ENCODE data around the gene NAA15. TPM values are rescaled to one million over a fixed set of nuclear protein-coding genes. Genes with fewer than 3 reads are reported as not detected.
"Not testable (repeated sequence)": the region's sequence is repeated elsewhere in the genome, so short reads cannot be mapped to it uniquely, and the experiment has no call there.

Gene NAA15
- total RNA-seq (2014; rRNA removed; shearing (Covaris generic)): 56.6 and 57.2 TPM in 2 replicates

DNA sequence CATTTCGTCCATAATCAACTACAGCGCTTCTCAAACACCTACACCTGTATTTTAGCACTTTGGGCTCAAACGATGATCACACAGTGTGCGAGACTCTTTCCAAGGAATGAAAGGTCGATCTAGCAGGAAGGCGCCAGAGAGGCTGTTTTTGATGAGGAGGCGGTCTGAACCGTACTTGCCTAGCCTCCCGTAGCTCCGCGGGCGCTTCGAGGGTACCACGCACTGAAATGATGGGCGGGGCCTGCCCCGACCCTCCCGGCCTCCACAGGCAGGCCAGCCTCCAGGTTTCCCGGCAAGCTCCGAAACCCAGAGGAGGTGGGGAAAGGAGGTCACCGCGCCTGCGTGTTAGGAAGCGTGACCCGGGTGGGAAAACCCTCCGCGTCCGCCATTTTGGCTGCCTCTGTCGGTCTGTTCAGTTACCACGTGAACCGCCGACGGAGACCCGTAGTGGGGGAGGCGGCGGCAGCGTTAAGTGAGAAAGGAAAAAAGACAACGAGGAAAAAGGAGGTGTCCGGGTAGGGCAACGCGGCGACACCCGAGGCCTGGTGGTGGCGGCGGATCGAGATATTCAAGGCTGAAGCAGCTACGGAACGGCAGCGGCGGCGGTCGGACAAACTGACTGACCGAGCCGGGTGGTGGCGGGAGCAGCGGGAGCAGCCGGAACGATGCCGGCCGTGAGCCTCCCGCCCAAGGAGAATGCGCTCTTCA lies at the start of gene NAA15:
Gene NAA15 (plus strand): TSS at position 393 of the 708 bp plus-strand sequence. CDS start 273 bp downstream, at position 666.
- peak; percentile 92 for DNase-seq (ENCODE audit: low spot score)

DNA sequence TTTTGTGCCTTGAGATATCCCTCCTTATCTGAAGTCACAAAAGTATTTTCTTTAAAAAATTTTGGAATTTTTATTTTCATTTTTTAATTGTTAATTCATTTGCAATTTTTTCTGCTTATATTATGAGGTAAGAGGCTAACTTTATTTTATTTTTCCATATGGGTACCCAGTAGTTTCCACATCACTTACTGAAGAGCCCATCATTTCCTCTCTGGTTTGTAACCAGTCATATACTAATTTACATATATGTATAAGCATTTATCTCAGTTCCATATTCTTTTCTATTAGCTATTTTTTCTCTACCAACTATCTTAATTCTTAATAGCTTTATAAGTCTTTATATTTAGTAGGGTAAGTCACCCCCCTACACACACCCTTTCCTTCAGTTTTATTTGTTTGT lies 48.3 kb upstream of the NAA15 start:
- DNase-seq (ENCODE audit: low spot score): no peak

DNA sequence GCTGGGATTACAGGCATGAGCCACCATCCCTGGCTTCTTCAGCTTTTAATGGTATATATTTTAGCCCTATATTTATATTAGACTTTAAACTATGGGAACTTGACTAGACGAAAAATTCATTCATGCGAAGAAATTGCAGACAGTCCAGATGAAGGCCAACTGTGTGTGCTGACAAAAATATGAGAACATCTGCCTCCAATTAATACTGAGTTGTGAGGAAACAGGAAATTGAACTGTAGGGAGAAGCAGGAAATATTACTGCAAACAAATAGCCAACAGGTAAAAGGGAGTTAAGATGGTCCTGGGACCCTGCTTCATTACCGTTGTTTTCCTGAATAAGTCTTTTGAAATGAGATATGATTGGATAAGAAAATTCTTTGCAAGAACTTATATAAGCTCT lies 47.6 kb upstream of the NAA15 start:
- no peak for DNase-seq (ENCODE audit: low spot score)

DNA sequence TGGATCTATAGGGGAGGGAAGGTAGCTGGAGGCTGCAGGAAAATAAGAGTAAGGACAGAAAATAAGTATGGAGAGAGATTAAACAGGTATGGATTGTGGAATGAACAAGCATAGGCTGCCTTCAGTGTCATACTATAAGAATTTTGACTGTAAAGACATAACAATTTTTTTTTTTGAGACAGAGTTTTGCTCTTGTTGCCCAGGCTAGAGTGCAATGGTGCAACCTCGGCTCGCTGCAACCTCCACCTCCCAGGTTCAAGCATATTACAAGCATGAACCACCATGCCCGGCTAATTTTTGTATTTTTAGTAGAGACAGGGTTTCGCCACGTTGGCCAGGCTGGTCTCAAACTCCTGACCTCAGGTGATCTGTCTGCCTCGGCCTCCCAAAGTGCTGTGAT lies 45.7 kb upstream of the NAA15 start:
- not testable (repeated sequence) for DNase-seq (ENCODE audit: low spot score)

DNA sequence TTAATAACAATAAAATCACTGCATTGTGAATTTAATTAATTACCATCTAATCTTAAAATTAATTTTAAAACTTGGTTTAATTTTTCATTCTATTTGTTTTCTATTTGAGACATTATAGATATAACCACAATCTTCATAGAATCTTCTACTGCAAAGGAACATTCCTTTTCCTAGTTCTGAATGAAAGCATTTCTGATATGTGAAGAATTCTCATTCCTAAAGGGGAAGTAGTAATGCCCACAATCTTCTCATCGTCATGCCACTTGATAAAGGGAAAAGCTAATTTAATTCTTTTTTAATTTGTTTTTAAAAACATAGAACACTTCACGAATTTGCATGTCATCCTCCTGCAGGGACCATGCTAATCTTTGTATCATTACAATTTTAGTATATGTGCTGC lies 45.0 kb upstream of the NAA15 start:
- no peak for DNase-seq (ENCODE audit: low spot score)

DNA sequence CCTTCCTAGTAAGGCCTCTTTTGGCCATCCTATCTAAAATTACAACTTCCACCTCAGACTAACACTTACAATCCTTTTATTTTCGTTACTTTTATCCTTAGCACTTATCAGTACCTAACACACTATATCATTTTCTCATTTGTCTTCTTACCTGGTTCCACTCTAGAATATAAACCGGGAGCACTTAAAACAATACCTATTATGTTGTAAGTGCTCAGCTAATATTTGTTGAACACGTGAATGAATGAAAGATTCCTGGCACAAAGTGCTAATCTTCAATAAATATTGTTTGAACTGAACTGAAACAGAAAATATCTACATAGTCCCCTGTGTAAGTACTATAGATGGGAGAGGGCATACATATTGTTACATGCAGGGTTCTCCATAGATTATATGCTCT lies 35.7 kb upstream of the NAA15 start:
- no peak for DNase-seq (ENCODE audit: low spot score)

DNA sequence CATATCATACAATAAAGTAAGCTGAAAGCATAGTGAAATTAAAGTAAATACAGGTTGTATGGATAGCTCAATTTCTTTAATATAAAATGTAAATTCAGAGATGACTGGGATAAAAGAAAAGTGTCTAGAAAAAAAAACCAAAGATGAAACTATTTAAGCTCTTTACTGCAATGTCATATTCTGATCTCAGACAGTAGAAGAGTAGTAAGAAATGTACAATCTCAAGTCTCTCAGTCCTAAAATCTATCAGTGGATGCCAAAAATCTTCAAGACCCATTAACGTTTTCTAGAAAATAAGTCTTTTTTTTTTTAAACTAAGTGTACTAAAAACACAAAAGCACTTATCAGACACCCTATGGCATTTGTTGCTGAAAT lies 35.1 kb upstream of the NAA15 start:
- no peak for DNase-seq (ENCODE audit: low spot score)

DNA sequence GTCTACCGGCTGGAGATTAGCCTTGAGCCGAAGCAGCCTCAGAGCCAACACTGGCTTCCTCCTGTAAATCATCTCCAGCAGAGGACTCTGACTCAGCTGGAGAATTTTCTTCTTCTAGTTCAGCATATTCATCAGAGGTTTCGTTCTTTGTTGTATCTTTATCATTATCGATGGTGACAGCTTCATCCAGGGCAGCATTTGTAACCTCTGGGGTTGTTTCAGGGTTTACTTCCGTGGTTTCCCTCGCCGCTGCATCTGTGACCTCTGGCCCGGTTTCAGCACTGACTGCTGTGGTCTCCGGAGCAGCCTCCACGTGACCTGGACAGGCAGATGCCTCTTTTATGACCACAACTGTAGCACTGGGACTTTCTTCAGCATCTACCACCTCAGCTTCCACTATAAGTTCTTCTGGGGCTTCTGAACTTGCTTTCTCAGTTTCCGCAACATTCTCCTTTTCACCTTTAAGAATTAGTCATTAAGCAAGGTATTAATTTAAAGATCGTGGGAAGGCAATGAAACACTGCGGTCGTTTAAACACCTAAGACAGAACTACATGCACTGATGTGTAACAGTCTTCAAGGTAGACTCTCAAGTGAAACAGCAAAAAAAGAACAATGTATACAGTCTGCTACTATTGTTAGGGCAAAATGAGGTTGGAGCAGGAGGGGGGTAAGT lies 34.6 kb upstream of the NAA15 start:
- peak; percentile 57 for DNase-seq (ENCODE audit: low spot score)

DNA sequence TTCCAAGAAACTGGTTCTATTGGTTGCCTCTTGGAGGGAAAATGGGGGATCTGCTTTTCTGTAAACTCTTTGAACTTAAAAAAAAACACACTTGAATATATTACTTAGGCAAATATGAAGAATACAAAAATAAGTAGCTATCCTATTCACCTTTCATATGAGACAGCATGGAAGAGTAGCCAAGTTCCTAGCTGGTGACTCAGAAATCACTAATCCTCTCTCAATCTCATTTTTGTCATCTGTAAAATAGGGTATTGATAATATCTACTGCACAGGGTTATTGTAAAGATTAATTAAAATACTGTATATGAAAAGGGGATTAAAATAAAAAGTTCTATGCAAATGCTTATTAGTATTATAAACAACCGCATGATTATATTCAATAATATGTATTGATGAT lies 34.0 kb upstream of the NAA15 start:
- no peak for DNase-seq (ENCODE audit: low spot score)

DNA sequence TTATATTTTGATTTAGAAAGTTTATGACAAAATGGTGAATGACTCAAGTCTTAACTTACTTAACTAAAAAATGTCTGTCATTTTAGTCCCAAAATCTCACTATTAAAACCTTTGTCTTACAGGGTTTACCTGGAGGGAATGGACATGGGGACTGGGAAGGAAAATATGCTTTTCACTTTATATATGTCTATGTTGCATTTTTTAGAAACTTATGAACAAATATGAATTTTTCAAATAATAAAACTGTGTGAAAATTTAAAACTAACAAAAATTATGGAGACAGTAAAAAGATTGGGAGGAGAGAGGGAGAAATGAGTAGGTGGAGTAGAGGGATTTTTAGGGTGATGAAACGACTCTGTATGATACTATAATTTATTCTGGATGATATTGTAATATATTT lies 27.5 kb upstream of the NAA15 start:
- DNase-seq (ENCODE audit: low spot score): no peak

DNA sequence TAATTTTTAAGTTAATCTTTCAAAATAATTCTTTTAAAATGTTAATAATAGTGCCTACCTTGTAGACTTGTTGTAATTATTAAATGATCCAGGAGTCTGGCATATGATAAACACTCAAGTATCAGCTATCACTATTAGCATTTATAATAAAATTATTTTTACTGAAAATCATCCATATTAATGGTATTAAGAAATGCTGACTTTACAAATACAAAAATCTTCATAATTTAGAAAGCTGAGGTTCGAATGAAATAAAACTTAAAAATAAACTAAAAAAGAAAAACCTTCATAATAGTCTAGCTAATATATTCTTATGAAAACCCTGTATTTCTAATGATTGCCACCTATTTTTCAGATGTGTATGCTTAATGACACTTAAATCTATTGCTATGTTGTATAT lies 26.5 kb upstream of the NAA15 start:
- DNase-seq (ENCODE audit: low spot score): no peak

DNA sequence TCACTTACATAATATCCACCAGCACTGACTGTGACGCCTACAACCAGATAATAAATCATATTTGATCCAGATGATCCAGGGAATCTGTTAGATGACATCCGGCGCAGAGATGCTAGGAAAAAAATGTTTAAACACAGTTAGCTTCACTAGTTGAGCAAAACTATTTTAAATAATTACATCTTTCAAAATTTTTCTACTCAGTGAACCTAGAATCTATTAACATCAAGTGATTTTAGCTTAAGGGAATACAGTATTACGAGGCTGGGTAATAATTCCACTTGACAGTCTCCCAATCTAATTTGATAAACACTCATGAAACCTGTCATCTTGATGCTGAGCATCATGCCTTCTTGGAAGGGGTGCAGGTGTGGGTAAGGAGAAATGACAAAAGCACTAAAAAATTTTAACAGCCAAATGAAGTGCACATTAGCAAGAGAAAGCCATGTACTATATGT lies 26.0 kb upstream of the NAA15 start:
- no peak for DNase-seq (ENCODE audit: low spot score)

DNA sequence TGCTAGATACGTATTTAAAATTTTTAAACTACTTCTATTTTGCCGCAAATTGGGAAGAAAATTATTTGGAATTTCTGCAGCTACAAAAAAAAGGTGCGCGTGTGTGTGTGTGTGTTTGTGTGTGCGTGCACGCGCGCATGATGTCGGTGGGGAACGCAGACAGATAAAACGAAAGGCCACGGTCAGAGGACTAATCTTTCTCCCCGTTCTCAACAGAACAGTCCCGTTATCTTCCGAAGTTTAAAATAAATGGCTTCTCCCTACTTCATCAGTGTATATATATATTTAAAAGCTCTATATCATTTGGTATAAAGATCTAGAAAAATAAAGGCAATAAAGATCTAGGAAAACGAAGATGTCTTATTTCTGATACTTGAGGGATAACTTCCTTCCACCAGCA lies 22.8 kb upstream of the NAA15 start:
- DNase-seq (ENCODE audit: low spot score): no peak

DNA sequence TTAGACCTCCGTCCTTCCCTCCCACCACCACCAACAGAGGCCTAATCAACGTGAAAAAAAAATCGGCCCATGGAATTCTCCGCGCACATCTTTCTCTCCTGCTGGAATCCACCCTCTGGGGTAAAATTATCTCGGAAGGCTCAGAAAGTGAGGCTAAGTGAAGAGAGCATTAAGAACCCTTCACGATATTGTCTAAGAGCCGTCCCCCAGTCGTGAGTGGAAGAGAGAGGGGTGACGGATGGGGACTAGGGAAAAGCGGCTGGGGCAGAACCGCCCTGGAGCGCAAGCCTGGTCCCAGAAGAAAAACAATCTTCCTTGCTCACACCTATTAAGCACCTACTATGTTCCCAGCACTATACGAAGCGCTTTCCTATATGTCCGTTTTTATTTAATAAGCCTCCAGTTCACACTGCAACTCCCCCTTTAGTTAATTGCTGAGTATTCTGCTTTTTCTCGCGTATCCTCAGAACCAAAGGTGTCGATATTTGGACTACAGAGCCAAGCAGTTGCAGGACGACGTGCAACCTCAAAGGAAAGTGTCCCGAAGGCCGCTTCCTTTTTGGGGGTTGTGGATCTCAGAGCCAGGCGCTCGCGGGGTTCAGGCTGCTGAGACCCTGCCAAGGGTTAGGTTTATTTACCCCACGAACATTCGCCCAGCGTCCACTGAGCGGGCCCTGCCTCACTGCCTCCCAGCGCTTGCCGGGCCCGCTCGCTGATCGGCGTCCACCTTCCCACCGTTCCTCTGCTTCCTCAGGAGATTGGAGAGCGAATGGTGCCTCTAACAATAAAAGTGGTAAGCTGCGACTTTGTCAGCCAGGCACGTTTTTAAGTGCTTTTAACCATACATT lies 22.2 kb upstream of the NAA15 start:
- DNase-seq (ENCODE audit: low spot score): no peak

DNA sequence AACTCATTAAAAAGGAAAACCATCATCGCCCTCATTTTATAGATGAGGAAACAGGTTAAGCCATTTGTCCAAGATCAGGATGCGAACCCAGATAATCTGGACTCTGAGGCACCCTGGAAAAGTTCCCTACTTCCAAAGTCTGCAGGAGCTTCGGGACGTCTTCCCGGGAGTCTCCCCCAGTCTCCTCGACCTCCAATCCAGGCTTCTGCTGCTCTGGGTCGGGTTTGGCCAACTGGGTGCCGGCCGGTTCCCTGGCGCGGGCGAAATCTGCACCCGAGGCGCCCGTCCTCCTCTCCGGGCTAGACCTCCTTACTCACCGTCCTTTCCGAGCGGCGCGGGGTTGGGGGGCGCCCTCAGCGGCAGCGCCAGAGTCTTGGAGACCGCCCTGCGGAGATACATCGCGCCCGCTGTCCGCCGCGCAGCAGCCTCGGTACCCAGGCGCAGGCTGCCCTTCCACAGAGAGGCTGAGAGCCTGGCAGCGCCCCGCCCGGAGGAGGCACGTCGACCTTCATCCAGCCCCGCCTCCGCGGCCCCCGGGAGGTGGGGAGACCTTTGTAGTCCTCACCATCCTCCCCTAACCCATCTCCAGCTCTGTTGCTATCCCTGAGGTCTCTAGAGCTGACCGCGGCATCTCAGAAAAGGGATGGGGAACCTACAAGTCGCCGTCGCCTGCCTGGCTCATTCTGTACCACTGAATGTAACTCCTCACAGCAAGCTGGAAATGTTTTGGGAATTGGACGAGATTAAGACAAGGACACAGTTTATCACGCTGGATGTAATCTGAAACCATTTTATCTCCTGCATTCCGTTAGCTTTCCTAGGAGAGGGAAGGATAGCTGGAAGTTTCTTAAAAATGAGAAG lies 21.3 kb upstream of the NAA15 start, which contains the start of gene MGARP:
Gene MGARP (minus strand): TSS at position 466 of the 861 bp plus-strand sequence. CDS start 67 bp downstream, at position 399.
- no peak for DNase-seq (ENCODE audit: low spot score)

DNA sequence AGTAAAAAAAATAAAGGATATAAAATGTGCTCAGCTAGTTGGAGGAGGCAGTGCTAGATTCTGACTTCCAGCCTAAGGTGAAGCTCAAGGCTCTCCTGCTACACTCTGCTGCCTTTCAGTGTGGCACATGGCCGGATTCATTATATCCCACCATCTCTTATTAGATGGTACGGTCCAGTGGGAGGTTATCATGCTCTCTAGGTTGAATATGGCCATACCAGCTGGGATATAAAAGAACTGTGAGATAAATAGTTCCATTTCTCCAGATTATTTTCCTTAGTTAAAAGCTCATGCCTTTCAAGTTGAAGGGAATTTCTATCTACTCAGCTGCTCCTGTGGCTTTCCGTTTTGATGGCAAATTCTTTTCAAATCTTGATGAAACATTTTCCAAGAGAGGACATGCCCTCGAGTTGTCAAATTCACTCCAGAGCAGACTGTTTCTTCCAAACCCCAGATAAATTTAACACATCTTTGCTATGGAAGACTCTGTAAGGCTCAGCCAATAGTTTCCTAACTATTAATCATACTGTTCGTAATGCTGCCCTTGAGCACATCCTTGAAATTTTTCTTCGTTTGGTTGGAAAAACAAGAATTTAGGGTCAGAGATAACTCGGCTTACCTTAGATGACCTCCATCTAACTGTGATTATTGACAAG lies 19.1 kb upstream of the NAA15 start:
- no peak for DNase-seq (ENCODE audit: low spot score)

DNA sequence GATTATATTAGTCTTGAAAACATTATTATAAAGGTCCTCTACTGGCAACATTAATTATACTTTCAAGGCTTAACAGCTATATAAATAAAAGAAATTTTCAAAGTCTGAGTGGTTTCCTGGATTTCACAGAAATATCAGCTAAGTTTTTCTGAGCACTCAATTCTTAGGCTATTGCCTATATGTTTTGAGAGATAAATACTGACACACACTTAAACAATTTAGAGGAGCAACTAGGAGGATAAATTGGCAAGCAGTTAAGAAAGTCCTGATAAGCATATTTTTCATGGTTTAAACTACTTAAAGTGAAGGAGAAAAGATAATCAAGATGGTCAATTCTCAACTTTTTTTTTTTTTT lies 18.6 kb upstream of the NAA15 start:
- no peak for DNase-seq (ENCODE audit: low spot score)

DNA sequence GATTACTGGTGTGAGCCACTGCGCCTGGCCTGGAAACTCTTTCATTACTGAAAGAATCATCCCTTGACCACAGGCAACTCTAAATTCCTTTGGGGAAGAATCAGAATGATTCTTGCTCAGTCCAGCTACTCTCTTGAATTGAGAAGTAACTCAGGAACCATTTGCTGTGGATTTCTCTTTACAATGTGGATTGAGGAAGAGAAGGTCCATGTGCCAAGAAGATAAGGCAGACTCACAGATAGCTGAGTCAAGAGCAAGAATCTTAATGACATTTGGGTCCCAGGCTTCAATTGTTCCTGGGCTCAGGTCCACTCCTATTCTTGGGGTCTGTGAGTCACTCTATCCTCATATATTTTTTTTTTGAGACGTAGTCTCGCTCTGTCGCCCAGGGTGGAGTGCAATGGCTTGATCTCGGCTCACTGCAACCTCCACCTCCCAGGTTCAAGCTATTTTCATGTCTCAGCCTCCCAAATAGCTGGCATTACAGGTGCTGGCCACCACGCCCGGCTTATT lies 15.1 kb upstream of the NAA15 start:
- no peak for DNase-seq (ENCODE audit: low spot score)

DNA sequence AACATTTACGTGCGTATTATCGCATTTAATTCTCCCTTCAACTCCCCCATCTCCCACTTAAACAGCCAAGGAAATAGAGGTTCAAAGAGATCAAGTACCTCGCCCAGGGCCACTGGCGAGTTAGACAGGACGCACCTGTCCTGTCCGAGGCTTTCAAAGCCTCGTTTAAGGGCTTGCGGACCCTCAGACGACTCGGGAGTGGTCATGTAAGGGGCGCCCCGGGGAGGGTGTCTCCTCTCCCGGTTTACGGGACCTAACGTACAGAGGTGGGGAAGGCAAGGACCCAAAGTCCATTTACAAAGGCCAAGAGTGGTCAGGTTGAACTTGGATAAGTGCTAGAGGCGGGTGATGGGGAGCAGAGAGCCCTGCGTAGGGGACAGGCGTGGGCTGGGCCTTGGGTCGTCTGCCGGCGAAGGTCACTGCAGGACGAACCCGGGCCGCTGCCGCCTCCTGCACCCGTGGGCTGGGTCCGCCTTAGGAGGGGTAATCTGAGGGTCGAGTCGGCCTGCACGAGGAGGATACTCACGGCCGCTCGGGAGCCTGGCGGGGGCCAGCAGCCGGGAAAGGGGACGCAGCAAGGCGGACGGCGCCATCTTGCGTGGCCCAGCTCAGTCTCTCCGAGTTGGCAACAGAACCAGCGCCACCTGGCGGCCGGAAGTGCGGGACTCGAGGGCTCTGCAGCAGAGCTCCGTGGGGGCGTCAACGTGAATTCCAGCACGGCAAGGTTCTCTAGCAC lies 5.9 kb upstream of the NAA15 start:
- DNase-seq (ENCODE audit: low spot score): peak; percentile 76

DNA sequence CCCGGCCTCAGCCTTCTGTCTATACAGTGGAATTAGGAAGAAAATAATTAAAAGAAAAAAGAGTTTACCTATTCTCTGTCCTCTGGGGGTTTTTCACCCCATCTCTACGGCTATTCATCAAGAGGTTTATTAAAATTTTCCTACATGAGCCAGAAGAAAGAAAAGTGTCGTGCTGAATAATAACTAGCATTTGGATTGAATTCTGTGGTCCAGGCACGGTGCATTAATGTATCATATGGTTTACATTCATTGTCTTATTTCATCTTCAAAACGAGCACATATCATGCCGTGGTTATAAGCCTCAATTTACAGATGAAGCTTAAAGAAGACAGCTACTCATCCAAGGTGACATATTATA lies 5.4 kb upstream of the NAA15 start:
- no peak for DNase-seq (ENCODE audit: low spot score)
